Lower lobe of right lung (tissue), 2 donors: Measurements from ENCODE around the gene DIRAS2. TPM values are rescaled to one million over a fixed set of nuclear protein-coding genes. Genes with fewer than 3 reads are reported as not detected.

Source experiments
- ATAC-seq, 2 donors: fragments of 200-7000 bp; cut with Tn5 transposase; one replicate each; pipeline ENCODE4 v1.9.1; 2020 to 2022; ENCODE audit warnings: mild to moderate bottlenecking in 2 of 2, moderate library complexity in 2 of 2
- DNase-seq: peaks from one replicate; pipeline ENCODE4 v3.0.0-alpha.2; 2020
- H3K27ac ChIP-seq: fragments of 200-600 bp; one replicate; pipeline ENCODE4 v1.8.0; 2022
- H3K27me3 ChIP-seq: fragments of 200-600 bp; one replicate; pipeline ENCODE4 v1.8.0; 2022; ENCODE audit warnings: low read depth
- H3K36me3 ChIP-seq: fragments of 200-600 bp; one replicate; pipeline ENCODE4 v1.8.0; 2022; ENCODE audit warnings: mild to moderate bottlenecking
- H3K4me1 ChIP-seq: fragments of 200-600 bp; one replicate; pipeline ENCODE4 v1.8.0; 2022
- H3K4me3 ChIP-seq: fragments of 200-600 bp; one replicate; pipeline ENCODE4 v1.8.0; 2022; ENCODE audit warnings: mild to moderate bottlenecking
- H3K9me3 ChIP-seq: fragments of 200-600 bp; one replicate; pipeline ENCODE4 v1.8.0; 2022
- CTCF ChIP-seq: fragments of 200-600 bp; IDR thresholded peaks from one replicate; pipeline ENCODE4 v1.8.0; 2022; ENCODE audit warnings: antibody characterized with exemption, mild to moderate bottlenecking
- intact Hi-C: fragments of 100-400 bp; cut with DNase I; formaldehyde crosslinking; loops from one replicate; pipeline ENCODE4 v1.11.0; 2022
- total RNA-seq: library from RNA; stranded (reverse); fragmentation: NEBNext Ultra II Directional; extraction: Animal tissue kit (Norgen Biotek cat#: 25700); gene quantifications from one replicate; pipeline ENCODE4 v1.2.1, GENCODE V29; 2021
- donor health status: DM: no; HTN: yes; CAD: no; lungs with severe emphysema.

DIRAS2 gene
- total RNA-seq, 1 donor from 2014 or later = not detected

- H3K9me3 ChIP-seq = no peaks in the 10 kb centered on the region
- ATAC-seq (no peak), DNase-seq (no peak)
- H3K4me1 ChIP-seq = peaks cover 4% of the 10 kb centered on the region
- no peaks in the 10 kb centered on the region for H3K36me3 ChIP-seq
- no peak overlapping the region for H3K4me3 ChIP-seq
- no peak for TF ChIP-seq CTCF
- H3K27ac ChIP-seq = no peak overlapping the region
- peaks cover 36% of the 10 kb centered on the region for H3K27me3 ChIP-seq
- intact Hi-C loops = no loop called here
These were observed 3.1 kb upstream of the DIRAS2 start for GRCh38 chr9:90645721-90646120.

GRCh38 chr9:90641884-90642487 lies 638 bp downstream of the DIRAS2 start:
- TF ChIP-seq CTCF = no peak
- Histone ChIP-seq H3K4me1 (peaks cover 4% of the 10 kb centered on the region), H3K27me3 (peaks cover 37% of the 10 kb centered on the region), H3K36me3 (no peaks in the 10 kb centered on the region), H3K4me3 (no peak overlapping the region), H3K9me3 (no peaks in the 10 kb centered on the region), H3K27ac (no peak overlapping the region)
- ATAC-seq (no peak), DNase-seq (no peak)
- intact Hi-C loops = no loop called here

- H3K27me3 ChIP-seq = peaks cover 37% of the 10 kb centered on the region
- intact Hi-C loops = no loop called here
- no peak for DNase-seq
- no peaks in the 10 kb centered on the region for H3K9me3 ChIP-seq
- no peak overlapping the region for H3K4me3 ChIP-seq
- no peak overlapping the region for H3K27ac ChIP-seq
- TF ChIP-seq CTCF = no peak
- no peaks in the 10 kb centered on the region for H3K36me3 ChIP-seq
- peaks cover 4% of the 10 kb centered on the region for H3K4me1 ChIP-seq
- no peak for ATAC-seq
These were observed 1.5 kb downstream of the DIRAS2 start for GRCh38 chr9:90641086-90641485.

- H3K27me3 ChIP-seq = peaks cover 37% of the 10 kb centered on the region
- H3K4me1 ChIP-seq = peaks cover 4% of the 10 kb centered on the region
- H3K9me3 ChIP-seq = no peaks in the 10 kb centered on the region
- ATAC-seq = no peak
- no peak overlapping the region for H3K27ac ChIP-seq
- no peak for TF ChIP-seq CTCF
- no peak for DNase-seq
- H3K36me3 ChIP-seq = no peaks in the 10 kb centered on the region
- H3K4me3 ChIP-seq = no peak overlapping the region
- intact Hi-C loops = no loop called here
These were observed 2.3 kb downstream of the DIRAS2 start for GRCh38 chr9:90640361-90640760.

- TF ChIP-seq CTCF = no peak
- Histone ChIP-seq H3K27ac (no peak overlapping the region), H3K4me1 (peaks cover 3% of the 10 kb centered on the region), H3K4me3 (no peak overlapping the region), H3K36me3 (no peaks in the 10 kb centered on the region), H3K9me3 (no peaks in the 10 kb centered on the region), H3K27me3 (peaks cover 16% of the 10 kb centered on the region)
- ATAC-seq = no peak
- intact Hi-C loops = no loop called here
- no peak for DNase-seq
These were observed 5.0 kb downstream of the DIRAS2 start for GRCh38 chr9:90637626-90638025.
